ENCODE measurements around the gene VPREB3. TPM values are rescaled to one million over a fixed set of nuclear protein-coding genes. Genes with fewer than 3 reads are reported as not detected.

VPREB3 gene
- total RNA-seq, 2 experiments from 2014 or later: not detected

GRCh38 chr22:23787910-23788309 is 33.7 kb upstream of the VPREB3 start:
- H3K27ac Mint-ChIP-seq: peak overlapping the region; percentile 87
- no peaks in the 10 kb centered on the region for H3K27me3 Mint-ChIP-seq
- peak overlapping the region; percentile 92 for H3K4me3 Mint-ChIP-seq
- peaks cover 11% of the 10 kb centered on the region for H3K36me3 Mint-ChIP-seq
- H3K4me1 Mint-ChIP-seq: peaks cover 50% of the 10 kb centered on the region
- ATAC-seq (ENCODE audit: low read depth) (no peak), DNase-seq (no peak)
- POLR2A ChIA-PET: interaction anchor here (1.4 to 3.0 kb wide), 5 partner anchors 12 to 69 kb away, joined by 4 to 18 read pairs (median 7); partner anchors contain the start of genes MMP11 and SLC2A11
- no peaks in the 10 kb centered on the region for H3K9me3 Mint-ChIP-seq

GRCh38 chr22:23787600-23787896 is 33.3 kb upstream of the VPREB3 start:
- H3K36me3 Mint-ChIP-seq: peaks cover 10% of the 10 kb centered on the region
- POLR2A ChIA-PET: interaction anchor here (1.0 to 3.0 kb wide), 10 partner anchors 10 to 107 kb away, joined by 3 to 18 read pairs (median 8); partner anchors contain the start of genes C22orf15, MIF, MMP11 and SLC2A11
- no peaks in the 10 kb centered on the region for H3K27me3 Mint-ChIP-seq
- ATAC-seq (ENCODE audit: low read depth) (peak; percentile 6), DNase-seq (no peak)
- peak overlapping the region; percentile 87 for H3K27ac Mint-ChIP-seq
- H3K4me1 Mint-ChIP-seq: peaks cover 46% of the 10 kb centered on the region
- H3K9me3 Mint-ChIP-seq: no peaks in the 10 kb centered on the region
- H3K4me3 Mint-ChIP-seq: peak overlapping the region; percentile 92

- POLR2A ChIA-PET: interaction anchor here (1.0 to 3.0 kb wide), 11 partner anchors 9 to 107 kb away, joined by 3 to 18 read pairs (median 7); partner anchors contain the start of genes C22orf15, MIF, MMP11 and SLC2A11
Measured at GRCh38 chr22:23786752-23787599, 32.8 kb upstream of the VPREB3 start, which contains the start of gene SMARCB1. SMARCB1 (plus strand) TSS chr22:23786966; CDS start chr22:23787170, 204 bp downstream.

GRCh38 chr22:23786261-23786710 is 32.1 kb upstream of the VPREB3 start:
- Mint-ChIP-seq H3K36me3 (peaks cover 7% of the 10 kb centered on the region), H3K27me3 (no peaks in the 10 kb centered on the region), H3K4me3 (peak overlapping the region; percentile 92), H3K27ac (peak overlapping the region; percentile 99), H3K9me3 (no peaks in the 10 kb centered on the region), H3K4me1 (peaks cover 41% of the 10 kb centered on the region)
- POLR2A ChIA-PET: interaction anchor here (0.8 to 3.0 kb wide), 12 partner anchors 9 to 108 kb away, joined by 3 to 18 read pairs (median 6); partner anchors contain the start of genes C22orf15, MIF, MMP11 and SLC2A11
- DNase-seq (no peak), ATAC-seq (ENCODE audit: low read depth) (peak; percentile 28)

More at GRCh38 chr22:23786752-23787599, 32.8 kb upstream of the VPREB3 start, which contains the start of gene SMARCB1:
- Mint-ChIP-seq H3K27me3 (no peaks in the 10 kb centered on the region), H3K27ac (peak within 1 kb of the TSS; percentile 99), H3K4me3 (peak within 1 kb of the TSS; percentile 92), H3K9me3 (no peaks in the 10 kb centered on the region), H3K36me3 (peaks cover 7% of the 10 kb centered on the region), H3K4me1 (peaks cover 41% of the 10 kb centered on the region)
- DNase-seq (peak; percentile 94), ATAC-seq (ENCODE audit: low read depth) (peak; percentile 71)

- peak overlapping the region; percentile 69 for H3K27ac Mint-ChIP-seq
- H3K4me3 Mint-ChIP-seq: peak overlapping the region; percentile 56
- POLR2A ChIA-PET: interaction anchor here (0.6 to 1.5 kb wide), 2 partner anchors 13 to 16 kb away, joined by 3 to 4 read pairs; partner anchors contain the start of gene CHCHD10
- no peaks in the 10 kb centered on the region for H3K9me3 Mint-ChIP-seq
- peaks cover 34% of the 10 kb centered on the region for H3K4me1 Mint-ChIP-seq
- no peaks in the 10 kb centered on the region for H3K27me3 Mint-ChIP-seq
- DNase-seq (no peak), ATAC-seq (ENCODE audit: low read depth) (no peak)
- H3K36me3 Mint-ChIP-seq: peaks cover under 1% of the 10 kb centered on the region
Measured at GRCh38 chr22:23784215-23784732, 30.0 kb upstream of the VPREB3 start.

- Mint-ChIP-seq H3K27me3 (no peaks in the 10 kb centered on the region), H3K4me1 (peaks cover 31% of the 10 kb centered on the region), H3K27ac (no peak overlapping the region), H3K9me3 (no peaks in the 10 kb centered on the region), H3K36me3 (no peaks in the 10 kb centered on the region), H3K4me3 (no peak overlapping the region)
- POLR2A ChIA-PET: interaction anchor here (0.6 kb wide), 1 partner anchor 13 kb away, joined by 3 read pairs; no protein-coding TSS in a partner anchor
- ATAC-seq (ENCODE audit: low read depth) (no peak), DNase-seq (no peak)
Measured at GRCh38 chr22:23783265-23784150, 29.3 kb upstream of the VPREB3 start.

GRCh38 chr22:23782703-23783102 is 28.5 kb upstream of the VPREB3 start:
- POLR2A ChIA-PET: interaction anchor here (0.6 to 1.5 kb wide), 2 partner anchors 12 to 112 kb away, joined by 3 to 4 read pairs; partner anchors contain the start of gene MIF
- Mint-ChIP-seq H3K27ac (peak overlapping the region; percentile 38), H3K4me1 (peaks cover 24% of the 10 kb centered on the region), H3K9me3 (no peaks in the 10 kb centered on the region), H3K4me3 (no peak overlapping the region), H3K36me3 (no peaks in the 10 kb centered on the region), H3K27me3 (no peaks in the 10 kb centered on the region)
- no peak for DNase-seq
- ATAC-seq (ENCODE audit: low read depth): no peak

- Mint-ChIP-seq H3K36me3 (no peaks in the 10 kb centered on the region), H3K4me3 (no peak overlapping the region), H3K9me3 (no peaks in the 10 kb centered on the region), H3K27me3 (no peaks in the 10 kb centered on the region), H3K27ac (peak overlapping the region; percentile 38), H3K4me1 (peaks cover 22% of the 10 kb centered on the region)
- DNase-seq: no peak
- POLR2A ChIA-PET: interaction anchor here (1.5 kb wide), 1 partner anchor 112 kb away, joined by 4 read pairs; the partner anchor contains the start of gene MIF
- ATAC-seq (ENCODE audit: low read depth): no peak
Measured at GRCh38 chr22:23782252-23782651, 28.0 kb upstream of the VPREB3 start.

- POLR2A ChIA-PET: interaction anchor here (1.5 kb wide), 1 partner anchor 113 kb away, joined by 4 read pairs; the partner anchor contains the start of gene MIF
- Mint-ChIP-seq H3K27me3 (no peaks in the 10 kb centered on the region), H3K27ac (no peak overlapping the region), H3K4me1 (peaks cover 21% of the 10 kb centered on the region), H3K36me3 (no peaks in the 10 kb centered on the region), H3K4me3 (no peak overlapping the region), H3K9me3 (no peaks in the 10 kb centered on the region)
- ATAC-seq (ENCODE audit: low read depth) (no peak), DNase-seq (no peak)
Measured at GRCh38 chr22:23781511-23782183, 27.4 kb upstream of the VPREB3 start.

- Mint-ChIP-seq H3K36me3 (no peaks in the 10 kb centered on the region), H3K27ac (no peak overlapping the region), H3K9me3 (no peaks in the 10 kb centered on the region), H3K4me3 (no peak overlapping the region), H3K27me3 (no peaks in the 10 kb centered on the region), H3K4me1 (peaks cover 15% of the 10 kb centered on the region)
- no peak for ATAC-seq (ENCODE audit: low read depth)
- POLR2A ChIA-PET: no interaction called here
- no peak for DNase-seq
Measured at GRCh38 chr22:23781065-23781464, 26.8 kb upstream of the VPREB3 start.

- POLR2A ChIA-PET: no interaction called here
- ATAC-seq (ENCODE audit: low read depth) (no peak), DNase-seq (no peak)
- Mint-ChIP-seq H3K36me3 (no peaks in the 10 kb centered on the region), H3K9me3 (no peaks in the 10 kb centered on the region), H3K4me1 (peaks cover 12% of the 10 kb centered on the region), H3K27ac (no peak overlapping the region), H3K27me3 (no peaks in the 10 kb centered on the region), H3K4me3 (no peak overlapping the region)
Measured at GRCh38 chr22:23780146-23780748, 26.0 kb upstream of the VPREB3 start.

- ATAC-seq (ENCODE audit: low read depth): no peak
- H3K9me3 Mint-ChIP-seq: no peaks in the 10 kb centered on the region
- DNase-seq: no peak
- no peak overlapping the region for H3K4me3 Mint-ChIP-seq
- no peaks in the 10 kb centered on the region for H3K27me3 Mint-ChIP-seq
- H3K27ac Mint-ChIP-seq: peak overlapping the region; percentile 48
- no peaks in the 10 kb centered on the region for H3K36me3 Mint-ChIP-seq
- POLR2A ChIA-PET: no interaction called here
- H3K4me1 Mint-ChIP-seq: peaks cover 12% of the 10 kb centered on the region
Measured at GRCh38 chr22:23779731-23780130, 25.5 kb upstream of the VPREB3 start.

All from activated naive CD8-positive, alpha-beta T cell treated with anti-CD3 and anti-CD28 coated beads, Interleukin-2, amount 10 ng/mL, durations not matched to agents 7 days and 5 days (primary cell).